Lung (tissue), 12 donors: ENCODE measurements around the gene BMERB1. TPM values are rescaled to one million over a fixed set of nuclear protein-coding genes. Genes with fewer than 3 reads are reported as not detected.

Source experiments
- ATAC-seq: fragments of 200-7000 bp; cut with Tn5 transposase; one replicate; pipeline ENCODE4 v1.9.1; 2020; ENCODE audit warnings: moderate number of reproducible peaks; ENCODE audit not compliant: insufficient read depth, low FRiP score
- DNase-seq, 3 donors: peaks; one replicate each; pipeline ENCODE4 v3.0.0-alpha.2; 2013 to 2017
- H3K27ac ChIP-seq, 2 donors: one replicate each; pipeline ENCODE4 v1.5.1; 2013; ENCODE audit warnings: mild to moderate bottlenecking in 2 of 2, moderate library complexity in 2 of 2, control low read depth in 1 of 2, inconsistent platforms in 1 of 2, low read depth in 1 of 2, low read length in 1 of 2
- H3K27me3 ChIP-seq, 3 donors: one replicate each; pipeline ENCODE4 v1.5.1; 2013; ENCODE audit warnings: low read length in 2 of 3; ENCODE audit not compliant: control insufficient read depth in 3 of 3, insufficient read depth in 3 of 3
- H3K36me3 ChIP-seq, 4 donors: one replicate each; pipeline ENCODE4 v1.5.1; 2013; ENCODE audit warnings: low read length in 4 of 4, mild to moderate bottlenecking in 1 of 4, moderate library complexity in 1 of 4; ENCODE audit not compliant: control insufficient read depth in 4 of 4, insufficient read depth in 4 of 4
- H3K4me1 ChIP-seq, 5 donors: one replicate each; pipeline ENCODE4 v1.5.1; 2013; ENCODE audit warnings: low read length in 5 of 5, mild to moderate bottlenecking in 2 of 5, moderate library complexity in 1 of 5; ENCODE audit not compliant: control insufficient read depth in 5 of 5, insufficient read depth in 5 of 5
- H3K4me3 ChIP-seq: one replicate; pipeline ENCODE4 v1.5.1; 2013; ENCODE audit warnings: mild to moderate bottlenecking, control low read depth, moderate library complexity
- H3K9ac ChIP-seq, 2 donors: one replicate each; pipeline ENCODE4 v1.5.1; 2013; ENCODE audit warnings: low read length in 2 of 2, control low read depth in 1 of 2; ENCODE audit not compliant: insufficient read depth in 1 of 2
- H3K9me3 ChIP-seq, 4 donors: one replicate each; pipeline ENCODE4 v1.5.1; 2013; ENCODE audit warnings: low read length in 3 of 4, mild to moderate bottlenecking in 1 of 4, moderate library complexity in 1 of 4; ENCODE audit not compliant: control insufficient read depth in 4 of 4, insufficient read depth in 3 of 4
- WGBS, 2 donors: extraction: QIAGEN DNeasy Blood & Tissue Kit; methylation state at CpG; one replicate each; pipeline ENCODE4 v1.1.7; 2013; 5-methylcytosine and 5-hydroxymethylcytosine counted together
- polyA plus RNA-seq, 2 donors: library from polyadenylated mRNA; stranded (reverse); fragments of 200-250 nt; gene quantifications; one replicate each; pipeline ENCODE4 v1.2.1, GENCODE V29; 2013
- total RNA-seq, 2 donors: library from RNA; depleted of rRNA in 1 of 2; stranded (reverse); fragments of >200 nt in 1 of 2; gene quantifications; one replicate each; pipeline ENCODE4 v1.2.1, GENCODE V29; 2014 to 2021
- TF ChIP-seq, protein P1 (sequence below): IDR thresholded peaks from 2 replicates; pipeline ENCODE4 v1.5.1; 2012; ENCODE audit warnings: mild to moderate bottlenecking; ENCODE audit errors: control extremely low read depth, extremely low read depth
- donor health status: control.
- donor health status: control.
- donor health status: Bipolar disorder and iron deficiency.
- donor health status: healthy.
- donor health status: DM: yes; HTN: yes; CAD: no.

BMERB1 gene
- total and polyA plus RNA-seq, 4 donors: 5.6 to 17.5 (median 7.9) TPM

DNA sequence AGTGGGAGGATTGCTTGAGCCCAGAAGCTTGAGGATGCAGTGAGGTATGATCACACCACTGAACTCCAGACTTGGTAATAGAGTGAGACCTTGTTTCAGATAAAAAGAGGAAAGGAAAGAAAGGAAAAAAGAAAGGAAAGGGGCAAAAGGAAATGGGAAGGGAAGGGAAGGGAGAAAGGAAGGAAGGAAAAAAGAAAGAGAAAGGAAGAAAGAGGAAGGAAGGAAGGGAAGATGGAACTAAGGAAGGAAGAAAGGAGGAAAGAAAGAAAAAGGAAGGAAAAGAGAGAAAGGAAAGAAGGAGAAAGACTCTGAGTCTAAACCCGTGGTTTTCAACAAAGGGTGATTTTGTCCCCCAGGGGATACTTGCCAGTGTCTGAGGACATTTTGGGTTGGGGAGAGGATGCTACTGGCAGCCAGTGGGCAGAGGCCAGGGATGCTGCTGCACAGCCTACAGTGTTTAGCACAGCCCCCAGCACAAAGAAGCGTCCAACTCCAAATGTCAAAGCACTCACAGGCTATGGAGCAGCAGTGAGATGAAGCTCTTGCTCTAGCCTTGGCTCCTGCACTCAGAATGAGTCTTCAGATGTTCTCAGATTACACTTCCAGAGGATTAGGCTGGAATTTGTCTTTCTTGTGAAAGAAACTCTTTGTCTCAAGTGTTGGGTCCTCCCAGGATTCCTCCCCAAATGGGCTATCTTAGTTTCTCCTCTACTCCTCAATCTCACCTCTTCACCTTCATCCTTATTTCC lies 64.2 kb downstream of the BMERB1 start:
- H3K27me3 ChIP-seq: no peaks in the 10 kb centered on the region
- TF ChIP-seq, protein P1, sequence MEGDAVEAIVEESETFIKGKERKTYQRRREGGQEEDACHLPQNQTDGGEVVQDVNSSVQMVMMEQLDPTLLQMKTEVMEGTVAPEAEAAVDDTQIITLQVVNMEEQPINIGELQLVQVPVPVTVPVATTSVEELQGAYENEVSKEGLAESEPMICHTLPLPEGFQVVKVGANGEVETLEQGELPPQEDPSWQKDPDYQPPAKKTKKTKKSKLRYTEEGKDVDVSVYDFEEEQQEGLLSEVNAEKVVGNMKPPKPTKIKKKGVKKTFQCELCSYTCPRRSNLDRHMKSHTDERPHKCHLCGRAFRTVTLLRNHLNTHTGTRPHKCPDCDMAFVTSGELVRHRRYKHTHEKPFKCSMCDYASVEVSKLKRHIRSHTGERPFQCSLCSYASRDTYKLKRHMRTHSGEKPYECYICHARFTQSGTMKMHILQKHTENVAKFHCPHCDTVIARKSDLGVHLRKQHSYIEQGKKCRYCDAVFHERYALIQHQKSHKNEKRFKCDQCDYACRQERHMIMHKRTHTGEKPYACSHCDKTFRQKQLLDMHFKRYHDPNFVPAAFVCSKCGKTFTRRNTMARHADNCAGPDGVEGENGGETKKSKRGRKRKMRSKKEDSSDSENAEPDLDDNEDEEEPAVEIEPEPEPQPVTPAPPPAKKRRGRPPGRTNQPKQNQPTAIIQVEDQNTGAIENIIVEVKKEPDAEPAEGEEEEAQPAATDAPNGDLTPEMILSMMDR: no peak
- no peaks in the 10 kb centered on the region for H3K9me3 ChIP-seq
- H3K4me3 ChIP-seq: no peak overlapping the region
- no peaks in the 10 kb centered on the region for H3K36me3 ChIP-seq
- no peak overlapping the region for H3K27ac ChIP-seq
- H3K4me1 ChIP-seq: peaks cover 0 to 1% (median 0%) of the 10 kb centered on the region in 5 donors
- 69 to 82% methylated on average over 2 of the region's 2 CpGs for WGBS, 2 donors
- ATAC-seq (no peak), DNase-seq (no peak)
- H3K9ac ChIP-seq: no peak overlapping the region

DNA sequence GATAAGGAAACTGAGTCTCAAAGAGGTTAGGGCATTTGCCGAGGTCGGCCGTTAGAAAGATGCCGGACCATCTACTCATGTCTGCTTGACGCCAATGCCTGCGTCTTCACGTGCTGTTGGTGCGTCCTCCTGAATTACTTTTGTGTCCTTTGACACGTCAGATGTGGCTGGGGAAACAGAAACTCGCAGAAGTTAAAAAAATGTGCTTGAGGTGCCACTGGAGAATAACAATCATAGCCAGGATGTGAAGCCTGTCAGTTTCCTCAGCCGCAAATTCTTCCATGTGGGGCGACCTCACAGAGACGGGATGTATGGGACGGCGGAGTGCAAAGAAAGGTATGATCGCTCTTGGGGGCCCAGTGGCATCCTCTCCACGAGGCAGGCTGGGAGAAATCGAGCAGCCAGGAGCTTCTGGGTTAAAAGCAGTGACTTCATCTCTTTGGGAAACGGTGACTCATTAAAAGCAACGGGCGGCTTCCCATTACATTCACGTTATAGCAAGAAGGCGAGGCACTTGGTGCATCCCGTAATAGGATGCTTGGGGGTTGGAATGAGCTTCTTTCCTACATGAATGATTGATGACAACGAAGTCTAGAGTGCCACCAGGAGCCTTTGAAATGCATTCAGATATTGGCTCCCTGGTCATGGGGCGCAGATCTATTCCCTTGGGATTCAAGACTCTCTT lies 67.8 kb downstream of the BMERB1 start:
- TF ChIP-seq, protein P1: no peak
- no peak for ATAC-seq
- Histone ChIP-seq H3K27me3 (no peaks in the 10 kb centered on the region), H3K9me3 (no peaks in the 10 kb centered on the region), H3K36me3 (no peaks in the 10 kb centered on the region), H3K4me1 (peaks cover 0 to 2% (median 0%) of the 10 kb centered on the region in 5 donors), H3K9ac (no peak overlapping the region), H3K4me3 (no peak overlapping the region), H3K27ac (no peak overlapping the region)
- WGBS, 2 donors: 74 to 85% methylated on average over 26 of the region's 26 CpGs
- no peak for DNase-seq

DNA sequence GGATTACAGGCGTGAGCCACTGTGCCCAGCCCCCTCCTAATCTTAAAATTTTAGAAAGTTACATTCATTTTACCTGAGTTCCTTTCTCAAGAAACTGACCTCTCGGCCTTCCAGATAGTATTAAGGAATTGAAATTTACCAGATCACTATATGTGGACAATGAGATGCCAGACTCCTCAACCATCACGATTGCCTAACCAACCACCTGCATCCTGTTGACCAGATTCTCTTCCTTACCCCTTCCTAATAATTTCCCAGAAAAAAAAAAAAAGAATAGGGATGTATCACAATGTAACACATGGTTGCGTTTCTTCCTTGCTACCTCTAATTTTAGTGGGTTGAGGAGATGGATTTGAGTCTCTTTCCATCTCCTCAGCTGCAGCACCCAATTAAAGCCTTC lies 72.1 kb downstream of the BMERB1 start:
- DNase-seq (no peak), ATAC-seq (no peak)
- Histone ChIP-seq H3K9ac (no peak overlapping the region), H3K4me3 (no peak overlapping the region), H3K27me3 (no peaks in the 10 kb centered on the region), H3K9me3 (no peaks in the 10 kb centered on the region), H3K27ac (no peak overlapping the region), H3K36me3 (no peaks in the 10 kb centered on the region), H3K4me1 (peaks cover 0 to 7% (median 0%) of the 10 kb centered on the region in 5 donors)
- TF ChIP-seq, protein P1: no peak
- WGBS, 2 donors: 69% methylated on average over 4 of the region's 4 CpGs
